WTC11 (cell line): ENCODE results near the gene TKT. TPM values are rescaled to one million over a fixed set of nuclear protein-coding genes. Genes with fewer than 3 reads are reported as not detected.

Experiments
- ATAC-seq: fragments of 200-7000 bp; cut with Tn5 transposase; 2 replicates; pipeline ENCODE4 v1.10.0; 2021; ENCODE audit warnings: mild to moderate bottlenecking, moderate library complexity
- CTCF ChIA-PET: fragments of 300-600 bp; sonication (Branson Sonifier 250); formaldehyde crosslinking; loops from one replicate; lab custom pipeline; 2021; ENCODE audit warnings: antibody characterized with exemption; lab: Charles Lee
- POLR2A ChIA-PET: fragments of 350-600 bp; sonication (Branson Sonifier 250); formaldehyde crosslinking; loops from one replicate; lab custom pipeline; 2021; ENCODE audit warnings: antibody characterized with exemption; lab: Charles Lee
- DNase-seq: peaks from one replicate; pipeline ENCODE4 v3.0.0; 2021; ENCODE audit warnings: low spot score
- H3K27ac Mint-ChIP-seq: 2 replicates; pipeline ENCODE4 v1.8.0; 2021; ENCODE audit warnings: mixed read lengths
- H3K27me3 Mint-ChIP-seq: 2 replicates; pipeline ENCODE4 v1.8.0; 2021; ENCODE audit warnings: low read depth, mild to moderate bottlenecking, moderate library complexity, mixed read lengths
- H3K36me3 Mint-ChIP-seq: 2 replicates; pipeline ENCODE4 v1.8.0; 2021; ENCODE audit warnings: mixed read lengths
- H3K4me1 Mint-ChIP-seq: 2 replicates; pipeline ENCODE4 v1.8.0; 2022; ENCODE audit warnings: mixed read lengths
- H3K4me3 Mint-ChIP-seq: 2 replicates; pipeline ENCODE4 v1.8.0; 2021; ENCODE audit warnings: mild to moderate bottlenecking, moderate library complexity, mixed read lengths
- H3K9me3 Mint-ChIP-seq: 2 replicates; pipeline ENCODE4 v1.8.0; 2021; ENCODE audit warnings: mixed read lengths
- CBFB ChIP-seq: sonication (generic); formaldehyde crosslinking; IDR thresholded peaks from 2 replicates; pipeline ENCODE4 v1.8.1; 2022; ENCODE audit warnings: mild to moderate bottlenecking, low read depth, missing genetic modification reagents
- GABPB1 ChIP-seq: sonication (generic); formaldehyde crosslinking; IDR thresholded peaks from 2 replicates; pipeline ENCODE4 v1.8.1; 2023; ENCODE audit warnings: mild to moderate bottlenecking, missing genetic modification reagents
- GTF2I ChIP-seq: fragments of 250-450 bp; sonication (Bioruptor Pico); conservative IDR thresholded peaks from 2 replicates; pipeline ENCODE4 v1.4.0; 2021; ENCODE audit warnings: mild to moderate bottlenecking
- MXD4 ChIP-seq: fragments of 250-450 bp; sonication (Bioruptor Pico); IDR thresholded peaks from 2 replicates; pipeline ENCODE4 v1.8.0; 2021; ENCODE audit warnings: mild to moderate bottlenecking, moderate library complexity, borderline replicate concordance
- NFATC4 ChIP-seq: fragments of 250-450 bp; sonication (Bioruptor Pico); IDR thresholded peaks from 2 replicates; pipeline ENCODE4 v1.9.0; 2021; ENCODE audit warnings: mild to moderate bottlenecking
- NR3C1 ChIP-seq: sonication (generic); formaldehyde crosslinking; conservative IDR thresholded peaks from 2 replicates; pipeline ENCODE4 v1.8.1; 2023; ENCODE audit warnings: low read depth, mild to moderate bottlenecking, missing genetic modification reagents
- SMAD3 ChIP-seq: sonication (generic); formaldehyde crosslinking; IDR thresholded peaks from 2 replicates; pipeline ENCODE4 v1.8.0; 2022; ENCODE audit warnings: missing genetic modification reagents, mild to moderate bottlenecking, borderline replicate concordance
- SMAD4 ChIP-seq: sonication (generic); formaldehyde crosslinking; IDR thresholded peaks from 2 replicates; pipeline ENCODE4 v1.8.0; 2022; ENCODE audit warnings: mild to moderate bottlenecking, missing genetic modification reagents
- TCF7 ChIP-seq: sonication (generic); formaldehyde crosslinking; IDR thresholded peaks from 2 replicates; pipeline ENCODE4 v1.8.0; 2022; ENCODE audit warnings: mild to moderate bottlenecking, low read depth, missing genetic modification reagents, moderate library complexity
- ZBTB21 ChIP-seq: sonication (generic); formaldehyde crosslinking; IDR thresholded peaks from 2 replicates; pipeline ENCODE4 v1.8.1; 2023; ENCODE audit warnings: mild to moderate bottlenecking, missing genetic modification reagents, borderline replicate concordance
- ZNF121 ChIP-seq: sonication (generic); formaldehyde crosslinking; IDR thresholded peaks from 2 replicates; pipeline ENCODE4 v1.8.0; 2023; ENCODE audit warnings: missing genetic modification reagents
- ZNF232 ChIP-seq: sonication (generic); formaldehyde crosslinking; IDR thresholded peaks from 2 replicates; pipeline ENCODE4 v1.8.0; 2022; ENCODE audit warnings: mild to moderate bottlenecking, missing genetic modification reagents
- ZNF317 ChIP-seq: sonication (generic); formaldehyde crosslinking; IDR thresholded peaks from 2 replicates; pipeline ENCODE4 v1.8.1; 2023; ENCODE audit warnings: low read depth, mild to moderate bottlenecking, moderate library complexity, missing genetic modification reagents, borderline replicate concordance
- ZNF396 ChIP-seq: fragments of 250-450 bp; sonication (Bioruptor Pico); IDR thresholded peaks from 2 replicates; pipeline ENCODE4 v1.8.0; 2021; ENCODE audit warnings: mild to moderate bottlenecking, moderate library complexity, borderline replicate concordance
- ZNF532 ChIP-seq: fragments of 250-450 bp; sonication (Bioruptor Pico); IDR thresholded peaks from 2 replicates; pipeline ENCODE4 v1.9.0; 2021; ENCODE audit warnings: mild to moderate bottlenecking, borderline replicate concordance
- total RNA-seq: library from RNA; stranded (reverse); gene quantifications from 3 replicates; pipeline ENCODE4 v1.2.3, GENCODE V29; 2021
- TF ChIP-seq, protein P1 (sequence below): sonication (generic); formaldehyde crosslinking; IDR thresholded peaks from 2 replicates; pipeline ENCODE4 v1.8.1; 2023; ENCODE audit warnings: mild to moderate bottlenecking, missing genetic modification reagents, borderline replicate concordance
- TF ChIP-seq, protein P2 (sequence below): sonication (generic); formaldehyde crosslinking; IDR thresholded peaks from 2 replicates; pipeline ENCODE4 v1.8.0; 2023; ENCODE audit warnings: missing genetic modification reagents
- TF ChIP-seq, protein P3 (sequence below): sonication (generic); formaldehyde crosslinking; IDR thresholded peaks from 2 replicates; pipeline ENCODE4 v1.8.1; 2023; ENCODE audit warnings: mild to moderate bottlenecking, missing genetic modification reagents, moderate library complexity

TKT gene
- total RNA-seq, 1 experiment from 2014 or later = 1,040 TPM

GRCh38 chr3:53227993-53228885 is 27.6 kb downstream of the TKT start:
- H3K9me3 Mint-ChIP-seq = no peaks in the 10 kb centered on the region
- no peak overlapping the region for H3K27ac Mint-ChIP-seq
- POLR2A ChIA-PET = interaction anchor here (0.6 kb wide), 1 partner anchor 175 kb away, joined by 5 read pairs; no protein-coding TSS in a partner anchor
- H3K4me1 Mint-ChIP-seq = no peaks in the 10 kb centered on the region
- ATAC-seq (no peak), DNase-seq (no peak)
- H3K4me3 Mint-ChIP-seq = no peak overlapping the region
- H3K36me3 Mint-ChIP-seq = peaks cover 90% of the 10 kb centered on the region
- CTCF ChIA-PET = no interaction called here
- H3K27me3 Mint-ChIP-seq = no peaks in the 10 kb centered on the region
- no peak for TF ChIP-seq SMAD3
- no peak for TF ChIP-seq ZNF317 (CRISPR knock-in tag)
- TF ChIP-seq, protein P1, sequence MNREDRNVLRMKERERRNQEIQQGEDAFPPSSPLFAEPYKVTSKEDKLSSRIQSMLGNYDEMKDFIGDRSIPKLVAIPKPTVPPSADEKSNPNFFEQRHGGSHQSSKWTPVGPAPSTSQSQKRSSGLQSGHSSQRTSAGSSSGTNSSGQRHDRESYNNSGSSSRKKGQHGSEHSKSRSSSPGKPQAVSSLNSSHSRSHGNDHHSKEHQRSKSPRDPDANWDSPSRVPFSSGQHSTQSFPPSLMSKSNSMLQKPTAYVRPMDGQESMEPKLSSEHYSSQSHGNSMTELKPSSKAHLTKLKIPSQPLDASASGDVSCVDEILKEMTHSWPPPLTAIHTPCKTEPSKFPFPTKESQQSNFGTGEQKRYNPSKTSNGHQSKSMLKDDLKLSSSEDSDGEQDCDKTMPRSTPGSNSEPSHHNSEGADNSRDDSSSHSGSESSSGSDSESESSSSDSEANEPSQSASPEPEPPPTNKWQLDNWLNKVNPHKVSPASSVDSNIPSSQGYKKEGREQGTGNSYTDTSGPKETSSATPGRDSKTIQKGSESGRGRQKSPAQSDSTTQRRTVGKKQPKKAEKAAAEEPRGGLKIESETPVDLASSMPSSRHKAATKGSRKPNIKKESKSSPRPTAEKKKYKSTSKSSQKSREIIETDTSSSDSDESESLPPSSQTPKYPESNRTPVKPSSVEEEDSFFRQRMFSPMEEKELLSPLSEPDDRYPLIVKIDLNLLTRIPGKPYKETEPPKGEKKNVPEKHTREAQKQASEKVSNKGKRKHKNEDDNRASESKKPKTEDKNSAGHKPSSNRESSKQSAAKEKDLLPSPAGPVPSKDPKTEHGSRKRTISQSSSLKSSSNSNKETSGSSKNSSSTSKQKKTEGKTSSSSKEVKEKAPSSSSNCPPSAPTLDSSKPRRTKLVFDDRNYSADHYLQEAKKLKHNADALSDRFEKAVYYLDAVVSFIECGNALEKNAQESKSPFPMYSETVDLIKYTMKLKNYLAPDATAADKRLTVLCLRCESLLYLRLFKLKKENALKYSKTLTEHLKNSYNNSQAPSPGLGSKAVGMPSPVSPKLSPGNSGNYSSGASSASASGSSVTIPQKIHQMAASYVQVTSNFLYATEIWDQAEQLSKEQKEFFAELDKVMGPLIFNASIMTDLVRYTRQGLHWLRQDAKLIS (CRISPR knock-in tag) = no peak
- TF ChIP-seq CBFB (CRISPR knock-in tag) = no peak
- no peak for TF ChIP-seq GABPB1 (CRISPR knock-in tag)
- no peak for TF ChIP-seq NR3C1 (CRISPR knock-in tag)
- no peak for TF ChIP-seq NFATC4 (CRISPR knock-in tag)
- TF ChIP-seq ZNF396 (CRISPR knock-in tag) = no peak
- no peak for TF ChIP-seq MXD4 (CRISPR knock-in tag)
- no peak for TF ChIP-seq TCF7 (CRISPR knock-in tag)
- TF ChIP-seq, protein P2, sequence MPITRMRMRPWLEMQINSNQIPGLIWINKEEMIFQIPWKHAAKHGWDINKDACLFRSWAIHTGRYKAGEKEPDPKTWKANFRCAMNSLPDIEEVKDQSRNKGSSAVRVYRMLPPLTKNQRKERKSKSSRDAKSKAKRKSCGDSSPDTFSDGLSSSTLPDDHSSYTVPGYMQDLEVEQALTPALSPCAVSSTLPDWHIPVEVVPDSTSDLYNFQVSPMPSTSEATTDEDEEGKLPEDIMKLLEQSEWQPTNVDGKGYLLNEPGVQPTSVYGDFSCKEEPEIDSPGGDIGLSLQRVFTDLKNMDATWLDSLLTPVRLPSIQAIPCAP = no peak
- TF ChIP-seq ZNF232 (CRISPR knock-in tag) = no peak
- TF ChIP-seq, protein P3, sequence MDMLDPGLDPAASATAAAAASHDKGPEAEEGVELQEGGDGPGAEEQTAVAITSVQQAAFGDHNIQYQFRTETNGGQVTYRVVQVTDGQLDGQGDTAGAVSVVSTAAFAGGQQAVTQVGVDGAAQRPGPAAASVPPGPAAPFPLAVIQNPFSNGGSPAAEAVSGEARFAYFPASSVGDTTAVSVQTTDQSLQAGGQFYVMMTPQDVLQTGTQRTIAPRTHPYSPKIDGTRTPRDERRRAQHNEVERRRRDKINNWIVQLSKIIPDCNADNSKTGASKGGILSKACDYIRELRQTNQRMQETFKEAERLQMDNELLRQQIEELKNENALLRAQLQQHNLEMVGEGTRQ = no peak
- no peak for TF ChIP-seq ZNF532 (CRISPR knock-in tag)
- no peak for TF ChIP-seq ZNF121 (CRISPR knock-in tag)
- no peak for TF ChIP-seq ZBTB21 (CRISPR knock-in tag)
- no peak for TF ChIP-seq GTF2I (CRISPR knock-in tag)
- no peak for TF ChIP-seq SMAD4
